Stimulated activated naive B cell treated with anti-CD40 and anti-IgM and Interleukin-4, amounts not matched to agents 10 μg/mL and 1 μg/mL and 100 μg/mL, for 72 hours (primary cell): ENCODE results near the gene TRPC4AP.

Experiments used
- ATAC-seq, 2 donors: fragments of 150-1000 bp; cut with Tn5 transposase; replicated peaks; 2 replicates each; pipeline ENCODE4 v1.10.0; 2021; ENCODE audit warnings: moderate library complexity in 1 of 2
- DNase-seq: peaks from one replicate; pipeline ENCODE4 v3.0.0; 2021
- H3K27ac Mint-ChIP-seq: one replicate; pipeline ENCODE4 v1.8.0; 2022; ENCODE audit warnings: mild to moderate bottlenecking, mixed read lengths
- H3K27me3 Mint-ChIP-seq, 2 donors: one replicate each; pipeline ENCODE4 v1.8.0; 2022; ENCODE audit warnings: mixed read lengths in 2 of 2
- H3K36me3 Mint-ChIP-seq, 2 donors: one replicate each; pipeline ENCODE4 v1.8.0; 2022; ENCODE audit warnings: mixed read lengths in 2 of 2, mild to moderate bottlenecking in 1 of 2
- H3K4me1 Mint-ChIP-seq, 2 donors: one replicate each; pipeline ENCODE4 v1.8.0; 2022; ENCODE audit warnings: mixed read lengths in 2 of 2, mild to moderate bottlenecking in 1 of 2
- H3K4me3 Mint-ChIP-seq, 2 donors: one replicate each; pipeline ENCODE4 v1.8.0; 2022; ENCODE audit warnings: mild to moderate bottlenecking in 2 of 2, mixed read lengths in 2 of 2, moderate library complexity in 1 of 2
- H3K9me3 Mint-ChIP-seq, 2 donors: one replicate each; pipeline ENCODE4 v1.8.0; 2022; ENCODE audit warnings: mixed read lengths in 2 of 2, mild to moderate bottlenecking in 1 of 2

Gene TRPC4AP

DNA sequence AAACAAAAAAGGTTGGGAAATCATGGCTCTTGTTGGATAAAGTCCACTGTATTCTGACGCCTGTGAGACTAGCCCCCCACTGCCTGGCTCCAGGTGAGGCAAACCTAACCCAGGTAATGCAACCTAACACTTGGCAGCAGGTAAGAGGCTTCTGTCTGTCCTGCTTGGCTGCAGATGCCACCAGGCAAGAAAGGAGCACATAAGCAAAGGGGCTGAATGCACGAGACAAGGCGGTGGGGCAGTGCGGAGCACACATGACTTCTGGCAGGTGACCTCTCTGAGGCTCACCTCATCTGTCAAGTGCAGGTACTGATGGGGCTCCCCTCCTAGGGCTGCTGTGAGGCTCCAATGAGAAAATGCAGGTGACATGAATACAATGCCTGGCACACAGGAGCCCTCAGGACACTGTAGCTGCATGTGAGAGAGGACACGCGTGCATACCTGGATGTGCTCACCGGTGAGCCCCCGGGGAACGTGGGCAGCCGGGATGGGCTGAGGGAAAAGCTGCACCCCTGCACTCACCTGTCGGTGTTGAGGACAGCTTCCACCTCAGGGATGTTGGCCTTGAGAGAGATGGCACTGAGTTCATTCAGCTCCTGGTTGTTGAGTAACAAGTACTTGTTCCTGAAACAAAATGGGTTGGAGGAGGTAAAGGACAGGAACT, 82.8 kb downstream of the TRPC4AP start:
- H3K4me1 Mint-ChIP-seq: peaks cover 0 to 2% of the 10 kb centered on the region in 2 donors
- H3K36me3 Mint-ChIP-seq: peaks cover 46 to 62% of the 10 kb centered on the region in 2 donors
- no peak for DNase-seq
- no peak overlapping the region for H3K27ac Mint-ChIP-seq
- no peaks in the 10 kb centered on the region for H3K9me3 Mint-ChIP-seq
- no peak overlapping the region for H3K4me3 Mint-ChIP-seq
- no peak for ATAC-seq
- H3K27me3 Mint-ChIP-seq: no peaks in the 10 kb centered on the region

DNA sequence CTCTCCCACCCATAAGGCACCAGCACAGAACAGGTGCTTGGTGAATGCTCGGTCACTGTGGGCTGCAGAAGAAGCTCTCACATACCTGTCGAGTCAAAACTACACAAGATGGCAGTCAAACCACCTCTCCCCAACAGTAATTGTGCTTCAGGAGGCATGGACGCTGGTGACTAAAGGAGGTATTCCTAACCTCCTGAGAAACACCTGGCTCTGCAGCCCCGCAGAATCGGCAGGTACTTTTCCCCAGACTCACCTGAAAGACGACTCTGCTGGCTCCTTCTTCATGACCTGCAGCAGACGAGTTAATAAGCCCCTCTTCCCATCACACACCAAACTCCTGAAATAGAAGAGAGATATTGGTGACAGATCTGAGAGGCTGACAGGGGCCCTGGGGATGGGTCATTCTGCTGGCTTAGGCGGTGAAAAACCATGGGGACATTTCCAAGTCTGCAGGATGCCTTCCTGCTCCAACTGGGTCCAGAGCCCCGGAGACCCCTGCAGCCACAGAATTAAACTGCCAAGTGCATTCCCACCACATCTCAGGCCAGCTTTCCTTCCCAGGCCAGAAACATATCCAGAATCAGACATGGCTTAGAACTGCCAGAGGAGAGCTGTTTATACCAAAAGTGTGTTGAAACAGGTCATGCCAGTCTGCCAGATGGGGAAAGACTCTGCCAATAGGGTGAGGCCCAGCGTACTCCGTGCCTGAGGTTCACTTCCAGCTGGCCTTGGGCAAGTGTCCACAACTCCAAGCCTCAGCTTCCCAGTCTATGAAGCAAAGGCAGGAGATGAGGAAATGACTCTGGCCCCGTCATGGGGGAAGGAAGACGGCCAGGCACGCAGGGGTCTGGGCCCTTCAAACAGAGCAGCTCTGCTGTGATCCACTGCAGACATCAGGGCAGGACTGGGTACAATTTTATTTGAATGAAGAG, 83.9 kb downstream of the TRPC4AP start:
- Mint-ChIP-seq H3K4me3 (no peak overlapping the region), H3K9me3 (no peaks in the 10 kb centered on the region), H3K4me1 (no peaks in the 10 kb centered on the region), H3K27ac (peak overlapping the region; percentile 49), H3K27me3 (no peaks in the 10 kb centered on the region), H3K36me3 (peaks cover 43 to 61% of the 10 kb centered on the region in 2 donors)
- DNase-seq (no peak), ATAC-seq (no peak)

DNA sequence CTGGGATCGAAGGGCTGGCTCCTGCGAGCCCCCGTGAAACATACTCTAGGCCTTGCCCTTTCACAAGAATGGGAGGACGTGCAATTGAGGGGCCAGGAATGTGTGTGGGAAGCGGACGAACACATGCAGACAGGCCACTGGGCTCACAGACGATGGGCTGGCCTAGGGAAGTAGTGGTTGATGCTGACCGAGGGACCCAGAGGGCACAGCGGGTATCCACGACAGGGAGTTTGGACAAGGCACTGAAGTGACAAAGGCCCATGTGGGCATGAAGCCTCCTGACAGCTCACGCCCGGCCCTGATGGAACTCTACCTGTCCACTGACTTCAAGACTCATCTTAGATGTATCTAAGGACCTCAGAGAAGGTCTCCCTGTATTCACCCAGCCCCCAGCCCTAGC, 84.7 kb downstream of the TRPC4AP start:
- H3K4me1 Mint-ChIP-seq: no peaks in the 10 kb centered on the region
- ATAC-seq: no peak
- no peaks in the 10 kb centered on the region for H3K27me3 Mint-ChIP-seq
- H3K27ac Mint-ChIP-seq: peak overlapping the region; percentile 25
- no peaks in the 10 kb centered on the region for H3K9me3 Mint-ChIP-seq
- H3K36me3 Mint-ChIP-seq: peaks cover 43 to 62% of the 10 kb centered on the region in 2 donors
- H3K4me3 Mint-ChIP-seq: no peak overlapping the region
- no peak for DNase-seq

DNA sequence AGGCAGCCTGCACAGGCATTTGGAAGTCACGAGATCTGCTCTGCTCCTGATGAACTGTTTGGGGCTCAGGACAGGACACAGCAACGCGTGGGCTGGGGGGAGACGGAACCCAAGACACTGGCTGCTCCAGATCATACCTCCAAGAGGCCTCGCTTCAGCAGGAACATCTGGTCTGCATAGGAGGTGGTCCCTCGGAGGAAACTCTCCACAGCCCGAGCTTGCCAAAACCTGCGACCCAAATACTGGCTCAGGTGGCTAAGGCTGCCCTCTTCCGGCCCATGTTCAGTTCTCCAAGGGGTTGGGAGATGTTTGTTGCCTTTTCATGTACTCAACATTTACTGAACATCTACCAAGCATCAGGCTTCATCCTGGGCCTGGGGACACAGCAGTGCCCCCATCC, 85.2 kb downstream of the TRPC4AP start:
- DNase-seq (no peak), ATAC-seq (no peak)
- peaks cover 43 to 65% of the 10 kb centered on the region in 2 donors for H3K36me3 Mint-ChIP-seq
- no peaks in the 10 kb centered on the region for H3K9me3 Mint-ChIP-seq
- no peaks in the 10 kb centered on the region for H3K27me3 Mint-ChIP-seq
- no peak overlapping the region for H3K4me3 Mint-ChIP-seq
- H3K27ac Mint-ChIP-seq: peak overlapping the region; percentile 25
- H3K4me1 Mint-ChIP-seq: no peaks in the 10 kb centered on the region

DNA sequence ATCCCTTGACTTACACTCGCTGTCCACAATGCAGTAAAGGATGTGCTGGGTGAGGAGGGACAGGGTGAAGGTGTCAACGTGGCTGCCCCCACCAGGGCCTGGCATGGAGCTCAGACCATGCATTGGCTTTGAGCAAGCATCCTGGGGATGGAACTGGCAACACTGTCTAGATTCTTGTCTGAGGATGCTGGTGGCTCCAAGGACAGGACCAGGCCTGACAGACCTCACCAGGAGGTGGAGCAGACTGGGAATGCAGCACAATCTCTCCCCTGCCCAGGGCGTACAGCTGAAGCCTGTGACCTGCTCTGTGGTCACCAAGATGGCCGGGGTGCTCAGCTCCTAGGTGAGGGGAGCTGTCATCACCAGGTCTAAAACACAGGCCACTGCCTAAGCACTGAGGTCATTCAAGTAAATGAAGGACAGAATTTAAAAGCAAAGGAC, 86.1 kb downstream of the TRPC4AP start:
- ATAC-seq: no peak
- DNase-seq: no peak
- Mint-ChIP-seq H3K36me3 (peaks cover 41 to 65% of the 10 kb centered on the region in 2 donors), H3K27ac (no peak overlapping the region), H3K4me1 (no peaks in the 10 kb centered on the region), H3K27me3 (no peaks in the 10 kb centered on the region), H3K9me3 (no peaks in the 10 kb centered on the region), H3K4me3 (no peak overlapping the region)

DNA sequence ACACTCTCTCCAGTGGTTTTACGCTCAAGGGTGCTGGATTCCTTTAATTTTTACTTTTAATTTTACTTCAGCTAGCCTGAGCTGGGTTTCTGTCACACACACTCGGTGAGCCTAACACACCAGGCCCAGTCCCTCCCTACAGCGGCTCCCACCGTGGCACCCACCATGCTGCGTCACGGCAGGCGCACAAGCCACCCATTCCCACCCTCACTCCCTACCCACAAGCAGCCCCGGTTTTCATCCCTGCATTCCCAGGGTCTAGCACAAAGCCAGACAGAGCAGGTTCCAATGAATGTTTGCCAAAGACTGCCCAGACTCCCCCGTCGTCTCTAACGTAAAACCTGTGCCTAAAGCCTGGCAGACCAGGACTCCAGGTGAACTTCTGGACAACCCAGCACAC, 86.6 kb downstream of the TRPC4AP start:
- no peaks in the 10 kb centered on the region for H3K9me3 Mint-ChIP-seq
- no peak overlapping the region for H3K4me3 Mint-ChIP-seq
- no peak overlapping the region for H3K27ac Mint-ChIP-seq

DNA sequence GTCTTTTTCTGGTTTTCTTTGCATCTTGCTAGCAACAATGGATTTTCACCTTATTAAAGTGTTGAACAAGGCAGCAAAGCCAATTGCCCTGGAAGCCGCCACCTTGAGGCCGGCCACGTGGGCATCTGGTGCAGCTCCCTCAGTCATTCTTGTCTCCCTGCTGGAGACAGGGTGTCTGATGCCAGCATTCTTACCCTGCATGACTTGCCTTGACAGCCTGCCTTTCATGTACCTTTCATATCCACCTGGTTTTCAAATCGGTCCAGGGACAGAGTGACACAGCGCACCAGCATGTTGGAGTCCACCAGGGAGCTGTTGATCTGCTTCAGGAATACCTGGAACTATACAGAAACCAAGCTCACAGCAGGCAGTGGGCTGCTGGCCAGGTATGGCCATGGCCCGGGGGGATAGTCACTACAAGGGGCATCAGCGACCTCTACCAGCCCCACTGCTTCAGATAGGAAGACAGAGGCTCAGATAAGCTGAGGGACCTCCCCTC, 87.1 kb downstream of the TRPC4AP start:
- Mint-ChIP-seq H3K36me3 (peaks cover 47 to 72% of the 10 kb centered on the region in 2 donors), H3K4me1 (peaks cover 0 to 3% of the 10 kb centered on the region in 2 donors), H3K27ac (no peak overlapping the region), H3K27me3 (no peaks in the 10 kb centered on the region), H3K4me3 (no peak overlapping the region), H3K9me3 (no peaks in the 10 kb centered on the region)
- ATAC-seq (no peak), DNase-seq (no peak)

More for the DNA sequence above, 86.6 kb downstream of the TRPC4AP start:
- no peak for DNase-seq
- H3K4me1 Mint-ChIP-seq: no peaks in the 10 kb centered on the region
- H3K27me3 Mint-ChIP-seq: no peaks in the 10 kb centered on the region
- H3K36me3 Mint-ChIP-seq: peaks cover 45 to 70% of the 10 kb centered on the region in 2 donors
- ATAC-seq: no peak

DNA sequence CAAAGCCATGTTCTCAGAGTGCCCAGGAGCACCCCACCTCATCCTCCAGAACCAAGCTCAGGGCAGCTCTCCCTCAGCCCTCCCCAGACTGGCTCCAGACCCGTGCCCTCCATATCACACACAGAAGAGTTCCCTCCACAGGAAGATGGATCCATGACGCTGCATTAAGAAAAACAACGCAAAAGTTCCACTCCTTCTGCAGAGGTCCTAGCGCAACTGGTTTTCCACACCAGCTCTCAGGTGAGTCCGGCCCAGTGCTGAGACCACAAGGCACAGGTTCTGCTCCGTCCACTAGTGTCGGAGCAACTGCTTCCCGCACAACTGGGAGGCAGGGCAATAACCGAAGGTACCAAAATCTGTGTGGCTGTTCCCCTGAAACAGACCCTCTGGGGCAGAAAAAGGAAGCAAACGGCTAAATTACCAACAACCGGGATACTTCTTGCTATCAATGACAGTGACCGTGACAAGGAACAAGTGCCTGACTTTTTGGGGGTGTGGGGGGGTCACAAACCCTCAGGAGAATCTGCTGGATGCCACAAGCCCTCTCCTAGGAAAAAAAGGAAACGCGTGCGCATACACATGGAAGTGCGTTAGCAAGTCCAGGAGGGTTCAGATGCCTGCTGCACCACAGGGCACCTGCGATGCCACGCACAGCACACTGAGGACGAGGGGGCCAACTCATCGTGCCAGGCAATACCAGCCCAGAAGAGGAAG, 87.7 kb downstream of the TRPC4AP start:
- no peak overlapping the region for H3K4me3 Mint-ChIP-seq
- H3K27me3 Mint-ChIP-seq: no peaks in the 10 kb centered on the region
- H3K9me3 Mint-ChIP-seq: no peaks in the 10 kb centered on the region
- peaks cover 47 to 74% of the 10 kb centered on the region in 2 donors for H3K36me3 Mint-ChIP-seq
- H3K4me1 Mint-ChIP-seq: peaks cover 0 to 5% of the 10 kb centered on the region in 2 donors
- no peak for DNase-seq
- H3K27ac Mint-ChIP-seq: no peak overlapping the region
- ATAC-seq: no peak

DNA sequence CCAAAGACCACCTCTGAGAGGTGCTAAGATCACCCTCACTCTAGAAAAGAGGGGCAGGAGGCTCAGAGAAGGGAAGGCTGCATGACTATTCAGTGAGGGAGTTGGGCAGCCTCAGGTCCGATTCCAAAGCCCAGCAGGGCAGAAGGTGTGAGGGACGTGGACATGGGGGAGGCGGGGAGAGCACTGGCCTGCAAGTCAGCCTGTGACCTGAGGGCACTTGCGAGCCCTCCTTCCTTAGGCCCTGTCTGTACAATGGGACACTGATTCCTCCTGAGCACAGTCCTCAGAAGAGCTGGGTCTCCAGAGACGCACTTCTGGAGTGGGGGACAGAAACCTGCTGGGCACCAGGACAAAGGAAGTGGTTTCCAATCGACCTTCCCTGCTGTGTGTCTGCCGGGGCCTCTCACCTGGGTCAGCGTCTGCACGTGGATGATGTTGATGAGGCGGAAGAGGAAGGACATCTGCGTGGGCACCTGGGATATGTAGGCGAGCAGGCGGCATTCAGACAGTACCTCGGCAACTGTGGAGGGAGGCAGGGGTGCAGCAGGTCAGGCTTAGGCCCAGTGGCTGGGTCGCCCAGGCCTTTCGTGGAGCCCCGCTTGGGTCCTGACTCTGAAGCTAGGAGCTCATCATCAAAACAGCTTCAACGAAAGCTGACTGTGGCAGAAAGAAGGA, 88.4 kb downstream of the TRPC4AP start:
- H3K4me3 Mint-ChIP-seq: no peak overlapping the region
- peak overlapping the region; percentile 73 for H3K27ac Mint-ChIP-seq
- no peaks in the 10 kb centered on the region for H3K9me3 Mint-ChIP-seq
- no peak for ATAC-seq
- no peaks in the 10 kb centered on the region for H3K27me3 Mint-ChIP-seq
- peaks cover 47 to 72% of the 10 kb centered on the region in 2 donors for H3K36me3 Mint-ChIP-seq
- peaks cover 0 to 5% of the 10 kb centered on the region in 2 donors for H3K4me1 Mint-ChIP-seq
- DNase-seq: no peak

DNA sequence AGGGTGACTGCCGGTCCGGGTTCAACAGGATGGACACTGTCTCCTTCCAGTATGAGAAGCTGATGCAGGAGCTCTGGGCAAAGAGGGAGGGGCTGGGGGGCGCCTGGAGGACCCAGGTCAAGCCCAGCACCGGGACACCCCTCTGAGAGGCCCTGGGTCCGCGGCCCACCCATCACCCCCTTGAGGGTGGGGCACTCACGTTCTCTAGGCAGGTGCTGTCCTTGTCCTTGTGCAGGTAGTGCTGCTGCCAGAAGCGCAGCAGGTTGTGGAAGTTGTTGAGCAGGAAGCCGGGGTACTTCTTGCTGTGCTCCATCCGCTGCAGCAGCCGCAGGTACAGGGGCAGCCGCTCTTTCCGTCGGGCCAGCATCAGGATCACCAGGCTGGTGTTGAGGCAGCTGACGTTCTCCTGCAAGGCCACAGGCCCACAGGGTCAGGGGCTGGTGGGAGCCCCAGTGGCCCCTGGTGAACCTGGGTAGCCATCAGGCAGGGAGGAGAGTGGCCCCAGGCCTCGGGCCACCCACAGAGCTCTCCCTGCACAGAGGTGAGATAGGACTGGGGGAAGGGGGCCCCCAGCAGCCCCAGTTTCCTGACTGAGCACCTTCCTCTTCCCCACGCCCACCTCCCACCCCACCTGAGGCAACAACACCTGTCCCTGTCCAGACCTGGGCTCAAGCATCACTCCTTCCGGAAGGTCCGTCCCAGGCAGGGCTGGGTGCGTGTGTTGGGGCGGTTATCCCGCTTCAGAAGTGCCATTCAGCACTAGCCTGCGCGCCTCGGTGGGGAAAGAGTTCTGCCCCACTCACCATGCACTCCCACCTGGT, 89.2 kb downstream of the TRPC4AP start:
- Mint-ChIP-seq H3K4me1 (peaks cover 0 to 5% of the 10 kb centered on the region in 2 donors), H3K9me3 (no peaks in the 10 kb centered on the region), H3K36me3 (peaks cover 40 to 72% of the 10 kb centered on the region in 2 donors), H3K27me3 (no peaks in the 10 kb centered on the region), H3K4me3 (no peak overlapping the region), H3K27ac (peak overlapping the region; percentile 73)
- ATAC-seq: no peak
- DNase-seq: no peak

DNA sequence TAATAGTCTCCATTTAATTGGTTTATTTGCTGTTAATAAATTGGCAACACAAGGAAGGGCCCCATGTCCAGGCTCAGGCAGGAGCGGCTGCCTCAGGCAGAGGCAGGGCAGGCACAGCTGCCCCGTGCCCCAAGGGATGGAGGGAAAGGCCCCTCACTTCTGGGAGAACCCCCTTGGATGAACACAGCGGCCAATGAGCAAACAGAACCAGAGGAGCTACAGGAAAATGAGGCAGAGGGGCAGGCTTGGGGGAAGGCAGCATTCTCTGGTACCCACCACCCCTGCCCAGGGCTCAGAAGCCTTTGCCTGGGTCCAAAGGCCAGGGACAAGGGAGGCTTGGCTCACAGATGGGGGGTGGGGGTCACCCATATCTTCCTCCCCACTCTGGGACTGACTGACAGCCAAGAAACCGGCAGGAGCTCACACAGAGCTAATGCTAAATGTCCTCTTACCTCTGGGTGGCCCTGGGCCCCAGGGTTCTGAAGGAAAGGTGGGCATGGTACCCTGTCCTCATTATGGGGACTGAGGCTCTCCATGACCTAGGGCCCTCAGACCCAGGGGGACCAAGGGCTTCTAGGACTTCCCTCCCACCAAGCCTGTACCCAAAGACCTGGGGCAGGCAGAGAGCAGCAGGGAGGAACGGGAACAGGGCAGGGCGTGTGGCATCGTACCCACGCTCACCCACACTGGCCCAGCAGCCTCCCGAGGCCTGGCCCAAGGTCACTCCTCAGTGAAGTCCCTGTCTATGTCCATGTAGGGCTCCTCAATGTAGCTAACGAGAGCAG, 90.0 kb downstream of the TRPC4AP start:
- Mint-ChIP-seq H3K4me1 (peaks cover 0 to 5% of the 10 kb centered on the region in 2 donors), H3K9me3 (no peaks in the 10 kb centered on the region), H3K27me3 (no peaks in the 10 kb centered on the region), H3K27ac (peak overlapping the region; percentile 9), H3K36me3 (peaks cover 45 to 73% of the 10 kb centered on the region in 2 donors), H3K4me3 (no peak overlapping the region)
- no peak for ATAC-seq
- no peak for DNase-seq

DNA sequence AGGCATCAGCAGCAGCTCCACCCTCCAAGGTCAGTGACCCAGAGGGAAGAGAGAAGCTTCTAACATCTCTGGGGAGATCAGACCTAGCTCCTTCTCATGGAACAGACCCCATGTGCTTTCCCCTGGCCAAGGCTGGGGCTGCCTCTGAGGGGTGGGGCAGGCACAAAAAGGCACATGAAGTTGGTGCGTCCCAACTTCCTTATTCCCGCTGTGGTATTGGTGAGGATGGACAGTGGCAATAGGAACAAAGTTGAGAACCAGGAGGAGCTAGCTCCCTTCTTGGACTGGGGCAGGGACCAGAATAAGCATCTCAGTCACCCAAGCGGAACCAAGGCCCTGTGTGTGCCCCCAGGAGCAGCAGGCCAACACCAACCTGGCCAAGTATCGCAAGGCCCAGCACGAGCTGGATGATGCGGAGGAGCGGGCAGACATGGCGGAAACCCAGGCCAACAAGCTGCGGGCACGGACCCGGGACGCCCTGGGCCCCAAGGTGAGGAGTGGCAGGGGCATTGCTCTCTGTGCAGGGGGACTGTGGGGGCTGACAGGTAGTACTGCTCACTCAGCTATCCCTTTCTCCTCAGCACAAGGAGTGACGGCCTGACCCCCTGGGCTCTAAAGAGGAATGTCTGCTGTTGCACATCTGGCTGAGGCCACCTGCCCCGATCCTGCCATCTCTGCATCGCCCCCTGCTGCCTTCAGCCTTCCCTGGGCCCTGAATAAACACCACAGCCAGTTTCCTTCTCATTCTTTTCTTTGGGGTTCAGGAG, 90.8 kb downstream of the TRPC4AP start:
- H3K36me3 Mint-ChIP-seq: peaks cover 49 to 76% of the 10 kb centered on the region in 2 donors

More for the DNA sequence above, 90.8 kb downstream of the TRPC4AP start:
- Mint-ChIP-seq H3K9me3 (no peaks in the 10 kb centered on the region), H3K4me3 (no peak overlapping the region), H3K27ac (peak overlapping the region; percentile 31), H3K4me1 (peaks cover 5% of the 10 kb centered on the region in 2 donors), H3K27me3 (no peaks in the 10 kb centered on the region)
- ATAC-seq: no peak
- no peak for DNase-seq
